Measurements from ENCODE around the gene TIE1.

GRCh38 chr1:43340559-43340958, 39.8 kb downstream of the TIE1 start:
- TF ChIP-seq EZH2phosphoT487 (IDR thresholded peaks at IDR 0.05; ENCODE audit: insufficient read depth, low read depth) (no peak), EZH2 (IDR thresholded peaks at IDR 0.05; ENCODE audit: insufficient read depth, poor library complexity, severe bottlenecking) (no peak)
